GM10248 (cell line): ENCODE results near the gene TLE4.

Experiments
- CTCF ChIA-PET: fragments of 300-600 bp; sonication (Branson Sonifier 250); formaldehyde crosslinking; extraction: SDS; loops from one replicate; lab custom pipeline; 2021; ENCODE audit warnings: antibody characterized with exemption; lab: Yijun Ruan, JAX
- POLR2A ChIA-PET: fragments of 350-650 bp; sonication (Branson Sonifier 250); formaldehyde crosslinking; extraction: SDS; loops from one replicate; lab custom pipeline; 2020; ENCODE audit warnings: antibody characterized with exemption; lab: Yijun Ruan, JAX
- DNase-seq: peaks from one replicate; pipeline ENCODE4 v3.0.0; 2012; ENCODE audit errors: extremely low spot score
- TF ChIP-seq, protein P1 (sequence below): IDR thresholded peaks from 2 replicates; pipeline ENCODE4 v1.5.1; 2012; ENCODE audit warnings: mild to moderate bottlenecking, low read depth; ENCODE audit errors: extremely low read depth, missing control alignments, control extremely low read depth

Gene TLE4

DNA sequence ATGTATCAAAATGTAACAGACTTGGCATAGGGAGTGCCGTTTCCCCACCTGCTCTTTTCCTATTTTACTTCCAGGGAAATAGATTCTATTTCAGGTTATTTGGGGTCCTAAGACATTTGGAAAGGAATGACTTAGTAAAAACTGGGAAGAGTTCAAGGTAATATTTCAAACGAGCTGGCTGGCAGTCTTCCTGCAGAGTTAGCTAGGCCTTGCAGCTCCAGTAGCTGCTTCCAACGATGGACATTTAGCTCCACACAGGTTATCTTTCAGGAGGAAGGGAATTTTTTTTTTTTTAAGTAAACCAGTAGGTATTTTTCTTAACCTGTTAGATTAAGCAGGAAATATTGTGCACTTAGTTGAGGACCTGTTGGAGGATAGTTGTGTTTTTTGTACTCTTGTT is 45.2 kb downstream of the TLE4 start:
- TF ChIP-seq, protein P1, sequence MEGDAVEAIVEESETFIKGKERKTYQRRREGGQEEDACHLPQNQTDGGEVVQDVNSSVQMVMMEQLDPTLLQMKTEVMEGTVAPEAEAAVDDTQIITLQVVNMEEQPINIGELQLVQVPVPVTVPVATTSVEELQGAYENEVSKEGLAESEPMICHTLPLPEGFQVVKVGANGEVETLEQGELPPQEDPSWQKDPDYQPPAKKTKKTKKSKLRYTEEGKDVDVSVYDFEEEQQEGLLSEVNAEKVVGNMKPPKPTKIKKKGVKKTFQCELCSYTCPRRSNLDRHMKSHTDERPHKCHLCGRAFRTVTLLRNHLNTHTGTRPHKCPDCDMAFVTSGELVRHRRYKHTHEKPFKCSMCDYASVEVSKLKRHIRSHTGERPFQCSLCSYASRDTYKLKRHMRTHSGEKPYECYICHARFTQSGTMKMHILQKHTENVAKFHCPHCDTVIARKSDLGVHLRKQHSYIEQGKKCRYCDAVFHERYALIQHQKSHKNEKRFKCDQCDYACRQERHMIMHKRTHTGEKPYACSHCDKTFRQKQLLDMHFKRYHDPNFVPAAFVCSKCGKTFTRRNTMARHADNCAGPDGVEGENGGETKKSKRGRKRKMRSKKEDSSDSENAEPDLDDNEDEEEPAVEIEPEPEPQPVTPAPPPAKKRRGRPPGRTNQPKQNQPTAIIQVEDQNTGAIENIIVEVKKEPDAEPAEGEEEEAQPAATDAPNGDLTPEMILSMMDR = no peak
- POLR2A ChIA-PET = no interaction called here
- DNase-seq = no peak
- CTCF ChIA-PET = interaction anchor here (0.8 to 1.3 kb wide), 3 partner anchors 17 to 30 kb away, joined by 3 read pairs; no protein-coding TSS in a partner anchor

DNA sequence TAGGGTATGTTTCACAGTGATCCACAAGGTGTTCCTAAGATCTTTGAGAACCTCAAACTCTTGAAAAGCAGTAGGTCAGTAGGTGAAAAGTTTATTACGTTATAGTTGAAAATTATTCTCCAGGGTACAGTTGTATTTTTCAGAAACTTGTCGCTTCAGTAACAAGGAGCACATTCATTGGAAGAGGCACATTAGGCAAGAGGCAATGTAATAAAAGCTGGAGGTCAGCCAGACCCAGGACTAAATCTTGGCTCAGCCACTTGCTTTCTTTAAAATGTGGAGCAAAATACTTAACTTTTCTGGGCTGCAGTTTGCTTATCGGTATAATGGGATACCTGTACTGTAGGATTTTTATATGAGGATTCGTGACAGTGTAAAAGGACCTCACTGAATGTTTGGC is 45.6 kb downstream of the TLE4 start:
- no peak for DNase-seq
- ChIA-PET CTCF (interaction anchor here (1.1 to 1.3 kb wide), 2 partner anchors 16 to 30 kb away, joined by 3 read pairs; no protein-coding TSS in a partner anchor), POLR2A (interaction anchor here (0.7 kb wide), 1 partner anchor 38 kb away, joined by 5 read pairs; no protein-coding TSS in a partner anchor)
- TF ChIP-seq, protein P1 = no peak

DNA sequence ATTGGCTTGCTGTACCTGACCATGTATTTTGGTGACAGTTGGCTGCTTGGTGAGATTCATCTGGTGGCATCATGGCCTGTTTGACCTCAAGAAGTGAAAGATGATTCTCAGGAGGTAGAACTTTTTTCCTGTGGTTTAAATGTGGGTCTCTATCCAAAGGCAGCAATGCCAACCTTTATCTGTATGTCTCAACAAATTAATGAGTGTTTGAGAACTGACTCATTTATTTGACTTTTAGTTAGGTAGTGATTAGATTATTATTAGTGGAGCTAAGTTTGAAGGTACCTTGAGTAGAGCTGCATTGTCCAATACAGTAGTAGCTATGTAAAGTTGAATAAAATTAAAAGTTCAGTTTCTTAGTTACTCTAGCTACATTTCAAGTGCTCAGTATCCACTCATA is 48.2 kb downstream of the TLE4 start:
- ChIA-PET CTCF (interaction anchor here (1.2 kb wide), 1 partner anchor 10 kb away, joined by 3 read pairs; no protein-coding TSS in a partner anchor), POLR2A (no interaction called here)
- TF ChIP-seq, protein P1 = no peak
- no peak for DNase-seq

DNA sequence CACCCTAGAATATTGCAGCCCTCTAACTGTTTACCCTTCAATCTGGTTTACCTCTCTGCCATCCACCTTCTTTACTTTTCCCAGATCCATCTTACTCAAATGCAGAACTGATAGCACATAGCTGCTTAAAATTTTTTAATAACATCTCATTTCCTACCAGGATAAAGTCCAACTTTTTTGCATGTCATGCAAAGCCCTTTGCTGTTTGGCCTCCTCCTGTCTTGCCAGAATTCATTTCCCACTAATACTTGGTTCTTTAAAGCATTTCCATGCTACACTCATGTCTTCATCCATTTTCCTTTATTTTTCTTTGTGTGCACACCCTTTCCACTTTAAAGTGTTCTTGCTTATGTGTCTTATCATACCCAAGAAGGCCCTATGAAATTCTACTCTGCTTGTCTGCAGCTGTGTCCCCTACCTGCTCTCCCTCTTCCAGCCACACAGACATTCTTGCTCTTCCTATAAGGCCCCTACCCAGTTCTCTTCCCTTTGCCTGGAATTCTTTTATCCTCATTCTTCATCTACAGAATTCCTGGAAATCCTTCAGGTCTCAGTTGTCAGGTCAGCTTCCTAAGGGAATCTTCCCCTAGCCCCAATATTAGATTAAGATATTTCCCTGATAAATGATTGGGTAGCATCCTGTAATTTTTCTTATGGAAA is 50.3 kb downstream of the TLE4 start:
- ChIA-PET POLR2A (no interaction called here), CTCF (interaction anchor here (0.8 to 1.5 kb wide), 2 partner anchors 10 to 17 kb away, joined by 3 read pairs; no protein-coding TSS in a partner anchor)
- TF ChIP-seq, protein P1 = no peak
- no peak for DNase-seq

DNA sequence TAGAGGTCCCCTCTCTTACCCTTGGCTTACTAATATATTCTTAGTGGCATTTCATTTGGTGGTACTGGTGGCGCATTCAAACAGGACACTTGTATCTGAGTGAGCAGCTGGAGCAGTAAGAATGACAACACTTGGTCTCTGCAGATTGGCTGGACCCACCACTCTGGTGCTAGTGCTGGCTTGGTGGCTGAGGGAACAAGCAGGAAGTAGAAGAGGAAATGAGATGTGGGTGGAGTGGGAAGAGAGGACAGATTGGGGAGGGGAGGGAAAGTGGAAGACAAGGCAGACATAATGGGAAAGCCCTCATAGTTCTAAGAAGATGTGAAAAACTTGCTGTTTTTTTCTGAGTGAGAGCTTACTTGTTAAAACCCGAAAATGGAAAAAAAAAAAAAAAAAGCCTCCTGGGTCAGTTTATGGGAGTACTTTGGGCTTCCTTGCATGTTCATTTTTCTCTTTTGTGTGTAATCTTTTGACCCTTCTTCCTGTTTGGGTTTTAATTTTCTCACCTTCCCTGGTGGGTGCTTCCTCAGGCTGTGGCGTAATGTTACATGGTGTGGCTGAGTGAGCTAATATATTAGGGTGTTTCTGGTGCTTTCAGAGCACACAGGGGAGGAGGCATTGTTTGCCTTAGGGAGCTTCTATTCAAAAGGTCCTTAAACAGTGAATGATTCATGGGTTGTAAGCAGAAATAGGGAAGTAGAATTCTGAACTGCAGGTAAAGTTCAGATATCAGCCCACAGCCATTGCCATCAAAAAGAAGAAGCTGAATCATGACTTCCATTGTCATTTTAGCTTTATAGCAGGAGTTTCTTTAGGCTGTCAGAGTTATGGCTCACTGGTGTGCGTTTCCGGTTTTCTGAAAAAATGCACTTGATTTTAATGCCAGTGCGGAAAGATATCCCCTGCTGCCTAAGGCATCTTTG is 52.3 kb downstream of the TLE4 start:
- DNase-seq = peak; percentile 60
- CTCF ChIA-PET = interaction anchor here (0.7 to 1.1 kb wide), 3 partner anchors 12 to 41 kb away, joined by 3 read pairs; no protein-coding TSS in a partner anchor
- POLR2A ChIA-PET = interaction anchor here (0.6 kb wide), 1 partner anchor 8 kb away, joined by 4 read pairs; no protein-coding TSS in a partner anchor
- TF ChIP-seq, protein P1 = no peak

DNA sequence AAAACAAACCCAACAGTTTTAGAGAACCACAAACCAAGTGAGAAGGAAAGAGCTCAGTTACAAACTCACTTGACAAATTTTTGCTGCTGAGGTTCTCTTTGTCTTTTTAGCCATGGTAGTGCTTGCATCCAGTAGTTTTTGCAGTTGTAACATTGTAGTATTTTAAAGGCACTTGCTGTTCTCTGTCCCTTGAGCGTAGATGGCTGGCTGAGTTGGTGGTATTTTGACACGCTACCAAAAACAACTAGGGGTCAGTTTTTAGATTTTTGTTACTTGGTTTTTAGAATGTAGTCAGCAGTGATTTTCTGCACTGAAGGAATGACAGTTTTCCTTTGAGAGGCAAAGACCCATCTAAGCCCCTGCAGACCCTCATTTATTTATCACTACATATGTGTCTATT is 58.0 kb downstream of the TLE4 start:
- DNase-seq = no peak
- CTCF ChIA-PET = interaction anchor here (1.5 to 4.0 kb wide), 2 partner anchors 7 to 11 kb away, joined by 3 to 17 read pairs; no protein-coding TSS in a partner anchor
- POLR2A ChIA-PET = no interaction called here
- TF ChIP-seq, protein P1 = no peak
